KG1 (cell line): ENCODE results near the gene CSNK2A2.

Experiments used
- DNase-seq: peaks from one replicate; lab custom pipeline; 2025; lab: John Stamatoyannopoulos, UW

Gene CSNK2A2

GRCh38 chr16:58198022-58198683, at the start of gene CSNK2A2:
TSS of gene CSNK2A2 (minus strand) at chr16:58198106. CDS start at chr16:58197736, 370 bp downstream.
- DNase-seq: peak; percentile 39

DNA sequence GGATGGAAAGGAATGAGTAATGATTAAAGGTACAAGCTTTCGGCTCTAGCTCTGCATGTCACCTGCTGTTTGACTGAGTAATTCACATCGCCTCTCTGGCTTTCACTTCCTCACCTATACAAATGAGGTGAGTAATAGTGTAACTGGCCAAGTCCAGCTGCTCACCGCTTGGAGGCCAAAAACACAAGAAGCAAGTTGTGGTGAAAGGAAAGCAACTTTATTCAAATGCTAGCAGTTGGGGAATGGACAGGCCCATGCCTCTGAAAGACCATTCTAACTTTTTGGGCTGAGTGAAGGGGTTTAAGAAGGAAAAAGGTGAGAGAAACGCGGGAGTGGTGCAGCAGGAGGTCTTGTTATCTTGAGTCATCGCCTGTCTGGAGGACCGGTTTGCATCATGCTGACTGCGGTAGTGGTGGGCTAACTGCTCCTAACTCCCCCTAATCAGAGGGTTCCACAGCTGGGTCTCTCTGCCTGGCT, 45.7 kb upstream of the CSNK2A2 start:
- DNase-seq: no peak

DNA sequence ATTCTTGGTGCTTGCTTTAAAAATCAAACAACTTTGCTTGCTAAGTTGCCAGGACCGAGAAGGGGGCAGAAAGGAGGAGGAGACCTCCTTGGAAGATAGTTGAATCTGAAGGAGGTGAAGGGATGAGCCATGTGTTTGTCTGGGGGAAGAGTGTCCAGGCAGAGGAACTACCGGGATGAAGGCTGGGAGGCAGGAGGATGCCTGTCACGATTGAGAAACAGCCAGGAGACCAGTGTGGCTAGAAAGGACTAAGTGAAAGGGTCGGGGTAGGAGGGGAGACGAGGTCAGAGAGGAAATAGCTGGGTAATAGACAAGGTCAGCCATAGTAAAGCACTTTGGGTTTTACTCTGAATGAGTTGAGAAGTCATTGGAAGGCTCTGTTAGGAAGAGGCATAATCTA, 38.9 kb upstream of the CSNK2A2 start:
- no peak for DNase-seq

DNA sequence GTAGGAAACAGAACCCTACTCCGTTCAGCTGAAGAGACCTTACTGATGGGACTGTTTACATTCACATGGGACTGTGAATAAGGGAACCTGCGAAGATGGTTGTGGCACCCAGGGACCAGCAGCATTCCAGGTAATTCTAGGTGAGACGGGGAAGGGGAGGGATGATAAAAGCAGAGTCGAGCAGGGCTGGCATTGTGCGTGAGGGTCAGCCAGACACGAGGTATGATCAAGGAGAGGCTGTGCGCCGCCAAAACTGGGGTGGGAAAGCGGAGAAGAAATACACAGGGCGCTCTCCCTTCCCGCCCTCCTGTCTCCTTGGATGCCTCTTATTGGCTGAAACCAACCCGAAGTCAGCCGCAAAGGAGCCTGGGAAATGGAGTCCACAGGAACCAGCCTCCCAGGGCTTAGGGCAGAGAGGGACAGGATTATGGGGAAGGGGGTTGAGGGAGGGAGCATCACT, 38.4 kb upstream of the CSNK2A2 start:
- DNase-seq: peak; percentile 13

- DNase-seq: no peak
These were observed 37.8 kb upstream of the CSNK2A2 start for GRCh38 chr16:58235663-58236062.

DNA sequence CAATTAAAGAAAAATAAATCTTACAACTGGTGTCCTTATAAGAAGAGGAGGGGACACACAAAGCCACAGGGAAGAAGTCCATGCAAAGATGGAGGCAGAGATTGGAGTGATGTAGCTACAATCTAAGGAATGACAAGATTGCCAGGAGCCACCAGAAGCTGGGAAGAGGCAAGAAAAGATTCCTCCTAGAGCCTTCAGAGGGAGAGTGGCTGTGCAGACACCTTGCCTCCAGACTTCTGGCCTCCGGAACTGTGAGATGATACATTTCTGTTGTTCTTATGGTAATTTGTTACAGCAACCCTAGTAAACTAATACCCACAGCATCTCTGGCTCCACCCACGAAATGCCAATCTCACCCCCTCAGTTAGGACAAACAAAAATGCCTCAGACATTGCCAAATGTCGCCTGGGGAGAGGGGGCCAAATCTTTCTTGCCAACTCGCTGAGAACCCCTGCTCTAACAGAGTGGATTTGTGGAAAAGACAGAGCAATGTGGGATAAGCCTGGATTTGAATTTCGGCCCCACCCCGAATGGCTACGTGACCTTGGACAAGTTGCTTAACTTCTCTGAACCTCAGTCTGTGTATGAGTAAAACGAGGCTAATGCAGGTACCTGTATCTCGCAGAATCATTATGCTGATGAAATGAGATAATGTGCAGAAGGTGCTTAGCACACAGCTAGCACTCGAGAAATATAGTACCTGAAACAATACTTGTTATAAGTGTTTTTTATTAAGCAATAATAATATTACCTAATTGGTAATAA, 37.1 kb upstream of the CSNK2A2 start:
- no peak for DNase-seq

DNA sequence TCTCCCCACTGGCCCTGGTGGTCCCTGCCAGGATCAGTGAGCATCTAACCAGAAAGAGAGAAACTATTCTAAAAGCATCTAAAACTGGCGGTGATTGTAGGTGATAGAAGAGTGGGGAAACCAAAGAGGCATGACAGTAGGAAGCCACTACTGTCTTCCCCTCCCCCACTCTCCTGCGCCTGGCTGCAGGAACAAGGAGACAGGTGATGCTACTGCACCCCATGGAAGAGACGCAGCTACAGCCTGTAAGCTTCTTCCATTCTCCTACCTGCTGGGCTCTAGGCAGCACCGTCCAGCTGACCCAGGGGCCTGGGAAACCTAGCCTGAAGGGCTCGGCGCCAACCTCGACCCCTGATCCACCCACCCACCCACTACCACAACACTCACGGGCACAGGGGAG, 32.4 kb upstream of the CSNK2A2 start:
- no peak for DNase-seq

- no peak for DNase-seq
These were observed 28.9 kb upstream of the CSNK2A2 start for GRCh38 chr16:58226790-58227189.

GRCh38 chr16:58225965-58226602, 28.2 kb upstream of the CSNK2A2 start:
- no peak for DNase-seq

DNA sequence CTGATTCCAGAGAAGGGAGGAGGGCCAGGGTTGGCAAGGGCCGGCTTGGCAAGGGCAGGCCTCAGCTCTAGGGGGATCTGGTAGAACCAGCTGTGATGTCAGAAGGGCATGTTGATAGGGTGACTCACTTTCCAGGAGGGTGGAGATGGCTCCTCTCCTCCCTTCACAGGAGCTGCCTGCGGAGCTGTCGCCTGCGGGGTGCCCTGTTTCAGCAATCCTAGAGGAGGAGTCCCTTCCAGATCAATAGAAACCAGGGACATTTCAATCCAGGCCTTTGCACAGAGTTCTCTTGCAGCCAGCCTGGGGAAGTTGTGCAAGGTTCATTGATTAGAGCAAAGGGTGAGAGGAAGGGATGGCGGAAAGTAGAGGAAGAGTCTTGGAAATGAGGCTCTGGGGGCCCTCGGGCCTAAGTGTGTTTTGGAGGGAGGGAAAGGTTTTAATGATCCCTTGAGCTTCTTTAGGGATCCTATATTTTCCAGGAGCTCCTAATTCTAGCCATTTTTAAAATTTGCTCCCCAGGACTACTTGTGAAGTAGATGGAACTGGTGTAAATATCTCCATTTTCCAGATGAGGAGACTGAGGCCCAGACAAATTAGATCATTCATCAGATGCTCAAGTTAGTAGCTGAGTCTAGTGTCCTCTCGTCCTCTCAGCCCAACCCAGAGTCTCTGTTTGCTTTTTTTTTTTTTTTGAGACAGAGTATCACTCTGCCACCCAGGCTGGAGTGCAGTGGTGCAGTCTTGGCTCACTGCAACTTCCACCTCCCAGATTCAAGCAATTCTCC, 24.8 kb upstream of the CSNK2A2 start:
- DNase-seq: no peak

DNA sequence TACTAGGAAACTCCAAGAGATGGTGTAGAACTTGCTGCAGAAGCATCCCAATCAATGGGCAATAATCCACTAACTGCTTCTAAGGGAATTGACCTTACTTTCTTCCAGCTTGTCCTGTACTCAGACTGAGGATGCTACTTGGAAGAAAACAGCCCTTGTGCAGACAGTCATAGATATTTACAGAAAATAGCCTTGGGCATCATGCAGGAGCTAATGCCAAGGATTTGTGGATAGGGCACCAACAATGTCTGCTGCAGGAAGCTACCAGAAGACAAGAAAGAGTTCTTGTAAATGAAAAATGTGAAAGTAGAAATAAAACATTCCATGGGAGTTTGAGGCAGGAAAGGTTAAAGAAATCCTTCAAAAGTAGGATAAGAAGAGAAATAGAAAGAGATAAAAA, 21.5 kb upstream of the CSNK2A2 start:
- DNase-seq: no peak

DNA sequence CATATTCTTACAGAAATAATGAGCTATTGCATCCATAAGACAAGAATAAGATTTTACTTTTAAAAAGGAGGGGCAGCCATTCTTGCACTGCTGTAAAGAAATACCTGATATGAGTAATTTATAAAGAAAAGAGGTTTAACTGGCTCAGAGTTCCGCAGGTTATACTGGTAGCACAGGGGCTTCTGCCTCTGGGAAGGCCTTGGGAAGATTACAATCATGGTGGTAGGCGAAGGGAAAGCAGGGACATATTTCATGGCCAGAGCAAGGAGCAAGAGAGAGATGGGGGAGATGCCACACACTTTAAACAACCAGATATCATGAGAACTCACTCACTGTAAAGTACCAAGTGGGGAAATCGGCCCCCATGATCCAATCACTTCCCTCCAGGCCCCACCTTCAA, 20.9 kb upstream of the CSNK2A2 start:
- DNase-seq: no peak

DNA sequence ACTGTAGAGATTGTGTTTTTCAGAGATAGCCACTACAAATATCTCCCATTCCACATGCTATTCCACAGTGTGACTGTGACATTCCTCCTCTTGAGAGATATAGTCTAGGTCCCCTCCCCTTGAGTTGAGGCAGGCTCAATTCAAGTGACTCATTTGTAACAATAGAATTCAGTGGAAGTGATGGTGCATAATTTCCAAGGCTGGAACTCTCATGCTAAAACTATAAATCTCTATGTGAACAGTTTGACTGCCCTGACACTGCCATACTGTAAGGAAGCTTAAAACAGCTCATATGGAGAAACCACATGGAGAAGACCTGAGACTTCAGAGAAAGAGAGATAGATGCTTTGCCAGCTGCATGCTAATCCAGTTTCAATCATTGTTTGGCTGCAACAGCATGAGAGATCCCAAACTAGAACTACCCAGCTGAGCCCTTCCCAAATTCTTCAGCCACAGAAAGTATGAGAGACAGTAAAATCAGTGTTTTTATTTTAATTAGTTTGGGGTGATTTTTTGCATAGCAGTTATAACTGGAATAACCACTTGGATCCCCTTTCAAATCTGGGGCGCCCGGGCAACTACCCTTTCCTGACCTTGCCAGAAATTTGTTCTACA, 19.5 kb upstream of the CSNK2A2 start:
- DNase-seq: no peak

- DNase-seq: no peak
These were observed 15.1 kb upstream of the CSNK2A2 start for GRCh38 chr16:58212824-58213655.

DNA sequence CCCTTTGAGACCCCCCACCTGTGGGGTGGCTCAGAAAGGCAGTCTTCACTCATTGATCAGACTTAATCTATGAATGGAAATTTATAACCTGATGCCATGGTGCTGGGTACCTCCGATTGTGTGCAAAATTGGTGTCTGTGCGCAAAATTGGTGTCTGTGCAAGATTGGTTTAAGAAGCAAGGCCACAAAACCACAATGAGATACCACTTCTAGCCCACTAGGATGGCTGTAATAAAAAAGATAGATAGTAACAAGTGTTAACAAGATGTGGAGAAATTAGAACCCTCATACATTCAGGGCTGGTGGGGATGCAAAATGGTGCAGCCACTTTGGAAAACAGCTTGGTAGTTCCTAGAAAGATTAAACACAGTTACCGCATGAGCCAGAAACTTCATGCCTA, 13.9 kb upstream of the CSNK2A2 start:
- DNase-seq: no peak

DNA sequence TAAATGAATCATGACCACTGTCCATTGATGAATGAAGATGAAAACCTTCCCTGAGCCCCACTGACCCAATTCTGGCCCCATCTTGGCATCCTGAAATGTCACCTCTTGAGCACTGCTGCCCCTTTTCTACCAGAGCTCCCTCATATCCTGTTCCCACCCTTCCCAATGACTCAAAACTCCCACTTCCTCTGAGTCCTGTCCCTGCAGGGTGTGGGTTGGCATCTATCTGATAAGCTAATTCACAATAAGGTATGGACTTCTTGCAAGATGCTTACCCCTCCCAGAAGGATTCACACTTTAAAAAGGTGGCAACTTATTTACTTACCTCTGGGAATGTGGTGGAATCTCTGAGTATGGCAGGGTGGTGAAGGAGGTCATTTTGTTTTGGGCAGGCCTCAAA, 13.3 kb upstream of the CSNK2A2 start:
- DNase-seq: no peak

GRCh38 chr16:58205276-58206036, 7.5 kb upstream of the CSNK2A2 start:
- DNase-seq: no peak

DNA sequence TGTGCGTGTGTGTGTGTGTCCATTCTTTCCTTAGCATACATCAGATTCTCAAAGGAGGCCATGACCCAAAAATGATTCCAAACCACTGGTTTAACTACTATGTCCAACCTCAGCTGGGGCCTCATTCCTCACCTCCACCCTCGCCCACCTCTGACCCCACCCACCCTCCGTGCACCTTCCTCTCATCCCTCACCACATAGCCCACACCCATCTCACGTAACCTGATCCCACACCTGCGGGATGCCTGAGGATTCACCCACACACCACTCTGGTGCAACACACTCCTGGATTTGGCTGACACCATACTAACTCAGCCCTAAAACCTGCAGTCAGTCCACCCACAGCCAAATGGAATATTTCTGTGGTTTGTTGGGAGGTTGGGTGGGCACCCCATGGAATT, 3.3 kb upstream of the CSNK2A2 start:
- DNase-seq: no peak

GRCh38 chr16:58200004-58200797, 2.3 kb upstream of the CSNK2A2 start:
- no peak for DNase-seq
